Right kidney (tissue), 9 donors: Measurements from ENCODE around the gene KLHL26.
"Not testable (repeated sequence)": the region's sequence is repeated elsewhere in the genome, so short reads cannot be mapped to it uniquely, and the experiment has no call there.

Experiments used
- DNase-seq: peaks from one replicate; pipeline ENCODE4 v3.0.0-alpha.2; 2016
- long read RNA-seq, 8 donors: transcript quantifications; one replicate each; lab custom pipeline, GENCODE V29; 2026

Gene KLHL26
- long read RNA-seq, donor 1, full-length matches to known transcripts, result 4 of 4 reads
- long read RNA-seq, donor 1, partial matches to known transcripts, result 0 of 4 reads
- long read RNA-seq, donor 1, other reads (novel, unspliced or antisense), result 0 of 4 reads
- long read RNA-seq, donor 2, full-length matches to known transcripts, result 2 of 2 reads
- long read RNA-seq, donor 2, partial matches to known transcripts, result 0 of 2 reads
- long read RNA-seq, donor 2, other reads (novel, unspliced or antisense), result 0 of 2 reads
- long read RNA-seq, donor 3, full-length matches to known transcripts, result 1 of 1 reads
- long read RNA-seq, donor 3, partial matches to known transcripts, result 0 of 1 reads
- long read RNA-seq, donor 3, other reads (novel, unspliced or antisense), result 0 of 1 reads
- long read RNA-seq, donor 4, full-length matches to known transcripts, result 4 of 4 reads
- long read RNA-seq, donor 4, partial matches to known transcripts, result 0 of 4 reads
- long read RNA-seq, donor 4, other reads (novel, unspliced or antisense), result 0 of 4 reads
- long read RNA-seq, donor 5, full-length matches to known transcripts, result 4 of 4 reads
- long read RNA-seq, donor 5, partial matches to known transcripts, result 0 of 4 reads
- long read RNA-seq, donor 5, other reads (novel, unspliced or antisense), result 0 of 4 reads
- long read RNA-seq, donor 6, full-length matches to known transcripts, result 1 of 1 reads
- long read RNA-seq, donor 6, partial matches to known transcripts, result 0 of 1 reads
- long read RNA-seq, donor 6, other reads (novel, unspliced or antisense), result 0 of 1 reads
- long read RNA-seq, donor 7, result 0 reads
- long read RNA-seq, donor 8, full-length matches to known transcripts, result 2 of 2 reads
- long read RNA-seq, donor 8, partial matches to known transcripts, result 0 of 2 reads
- long read RNA-seq, donor 8, other reads (novel, unspliced or antisense), result 0 of 2 reads

GRCh38 chr19:18636969-18637629 lies at the start of gene KLHL26:
Gene KLHL26, plus strand, starts transcription at chr19:18637028. Its CDS starts 27 bp downstream, at chr19:18637055.
- no peak for DNase-seq

- no peak for DNase-seq
Observed at GRCh38 chr19:18587561-18587960, 49.3 kb upstream of the KLHL26 start.

- DNase-seq, result no peak
Observed at GRCh38 chr19:18587962-18588610, 48.7 kb upstream of the KLHL26 start.

GRCh38 chr19:18588611-18589379 lies 48.0 kb upstream of the KLHL26 start, which contains the start of gene REX1BD:
Gene REX1BD, plus strand, starts transcription at chr19:18588798. Its CDS starts 4 bp downstream, at chr19:18588802.
- DNase-seq, result peak; percentile 98

GRCh38 chr19:18589380-18590272 lies 47.2 kb upstream of the KLHL26 start:
- DNase-seq, result no peak

- DNase-seq, result peak; percentile 76
Observed at GRCh38 chr19:18590273-18591272, 46.3 kb upstream of the KLHL26 start.

GRCh38 chr19:18591735-18592385 lies 45.0 kb upstream of the KLHL26 start:
- DNase-seq, result no peak

- not testable (repeated sequence) for DNase-seq
Observed at GRCh38 chr19:18592732-18593131, 44.1 kb upstream of the KLHL26 start.

- DNase-seq, result no peak
Observed at GRCh38 chr19:18593367-18594095, 43.3 kb upstream of the KLHL26 start.

GRCh38 chr19:18594096-18594823 lies 42.6 kb upstream of the KLHL26 start:
- DNase-seq, result peak; percentile 86

GRCh38 chr19:18594824-18595373 lies 41.9 kb upstream of the KLHL26 start:
- peak; percentile 64 for DNase-seq

GRCh38 chr19:18595475-18595874 lies 41.4 kb upstream of the KLHL26 start:
- DNase-seq, result no peak

- DNase-seq, result no peak
Observed at GRCh38 chr19:18596752-18597157, 40.1 kb upstream of the KLHL26 start.

- no peak for DNase-seq
Observed at GRCh38 chr19:18597809-18598660, 38.8 kb upstream of the KLHL26 start.

GRCh38 chr19:18599485-18599884 lies 37.3 kb upstream of the KLHL26 start:
- no peak for DNase-seq
